IPS-18a (cell line): Measurements from ENCODE around the gene XXYLT1.

Experiments used
- H3K27ac ChIP-seq: one replicate; pipeline ENCODE4 v1.5.1; 2013; ENCODE audit warnings: low read length
- H3K27me3 ChIP-seq: one replicate; pipeline ENCODE4 v1.6.1; 2013; ENCODE audit warnings: mild to moderate bottlenecking, low read length; ENCODE audit not compliant: control insufficient read depth, insufficient read depth
- H3K36me3 ChIP-seq: one replicate; pipeline ENCODE4 v1.6.1; 2013; ENCODE audit warnings: low read depth, low read length; ENCODE audit not compliant: control insufficient read depth
- H3K4me1 ChIP-seq: one replicate; pipeline ENCODE4 v1.6.1; 2013; ENCODE audit warnings: low read depth, low read length; ENCODE audit not compliant: control insufficient read depth
- H3K4me3 ChIP-seq: one replicate; pipeline ENCODE4 v1.5.1; 2013; ENCODE audit warnings: low read length
- H3K9ac ChIP-seq: one replicate; pipeline ENCODE4 v1.6.1; 2013; ENCODE audit warnings: mild to moderate bottlenecking, low read length, moderate library complexity
- H3K9me3 ChIP-seq: one replicate; pipeline ENCODE4 v1.6.1; 2013; ENCODE audit warnings: low read depth, low read length; ENCODE audit not compliant: control insufficient read depth

Gene XXYLT1

DNA sequence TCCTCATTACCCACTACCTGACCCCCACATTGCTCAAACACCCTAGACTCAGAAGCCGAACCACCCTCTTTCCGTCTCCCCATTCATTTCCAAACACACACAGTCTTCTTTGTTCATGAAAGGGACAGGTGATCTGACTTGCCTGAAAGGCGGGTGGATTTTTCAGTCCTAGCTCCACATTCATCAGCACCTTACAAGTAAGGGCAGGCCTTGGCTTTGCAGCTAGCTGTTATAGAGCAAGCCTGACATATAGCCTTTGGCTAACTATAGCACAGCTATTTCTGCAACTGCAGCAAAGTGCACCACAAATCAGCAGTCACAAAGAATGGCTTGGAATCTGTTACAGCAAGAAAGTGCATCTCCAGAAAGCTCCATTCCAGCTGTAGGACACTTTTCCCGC, 139.8 kb downstream of the XXYLT1 start:
- no peak overlapping the region for H3K9ac ChIP-seq

DNA sequence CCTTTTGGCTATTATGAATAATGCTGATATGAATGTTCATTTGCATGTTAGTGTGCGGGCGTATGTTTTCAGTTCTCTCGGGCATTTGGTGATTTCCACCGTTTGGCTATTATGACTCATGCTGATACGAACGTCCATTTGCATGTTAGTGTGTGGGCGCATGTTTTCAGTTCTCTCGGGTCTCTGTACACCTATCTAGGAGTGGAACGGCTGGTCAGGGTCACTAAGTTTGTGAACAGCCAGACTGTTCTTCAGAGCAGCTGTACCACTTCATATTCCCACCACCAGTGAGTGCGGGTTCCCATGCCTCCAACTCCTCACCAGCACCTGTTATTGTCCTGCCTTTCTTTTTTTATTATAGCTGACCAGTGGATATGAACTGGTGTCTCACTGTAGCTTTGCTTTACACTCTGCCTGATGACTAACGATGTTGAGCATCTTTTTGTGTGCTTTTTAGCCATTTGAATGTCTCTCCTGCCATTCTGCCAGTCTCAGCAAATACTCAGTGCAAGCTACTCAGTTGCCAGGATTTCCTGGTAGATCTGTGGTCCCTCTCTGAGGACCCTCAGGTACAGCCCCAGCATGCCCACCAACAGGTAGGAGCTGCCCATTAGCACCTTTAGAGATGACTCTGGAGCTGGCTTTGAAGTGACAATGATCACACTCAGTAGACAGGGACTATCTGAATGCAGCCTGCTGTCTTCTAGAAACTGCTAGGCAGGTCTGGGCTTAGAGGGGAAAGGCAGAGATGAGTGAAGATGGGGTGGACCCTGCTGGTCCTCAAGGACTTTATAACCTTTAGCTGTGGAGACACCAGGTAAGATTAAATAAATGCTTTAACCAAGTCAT, 141.1 kb downstream of the XXYLT1 start:
- Histone ChIP-seq H3K9me3 (no peaks in the 10 kb centered on the region), H3K27ac (no peak overlapping the region), H3K4me1 (no peaks in the 10 kb centered on the region), H3K4me3 (no peak overlapping the region), H3K27me3 (no peaks in the 10 kb centered on the region), H3K36me3 (no peaks in the 10 kb centered on the region), H3K9ac (no peak overlapping the region)

More for the DNA sequence above, 139.8 kb downstream of the XXYLT1 start:
- Histone ChIP-seq H3K4me3 (no peak overlapping the region), H3K27ac (no peak overlapping the region), H3K27me3 (no peaks in the 10 kb centered on the region), H3K4me1 (no peaks in the 10 kb centered on the region), H3K9me3 (no peaks in the 10 kb centered on the region), H3K36me3 (no peaks in the 10 kb centered on the region)

DNA sequence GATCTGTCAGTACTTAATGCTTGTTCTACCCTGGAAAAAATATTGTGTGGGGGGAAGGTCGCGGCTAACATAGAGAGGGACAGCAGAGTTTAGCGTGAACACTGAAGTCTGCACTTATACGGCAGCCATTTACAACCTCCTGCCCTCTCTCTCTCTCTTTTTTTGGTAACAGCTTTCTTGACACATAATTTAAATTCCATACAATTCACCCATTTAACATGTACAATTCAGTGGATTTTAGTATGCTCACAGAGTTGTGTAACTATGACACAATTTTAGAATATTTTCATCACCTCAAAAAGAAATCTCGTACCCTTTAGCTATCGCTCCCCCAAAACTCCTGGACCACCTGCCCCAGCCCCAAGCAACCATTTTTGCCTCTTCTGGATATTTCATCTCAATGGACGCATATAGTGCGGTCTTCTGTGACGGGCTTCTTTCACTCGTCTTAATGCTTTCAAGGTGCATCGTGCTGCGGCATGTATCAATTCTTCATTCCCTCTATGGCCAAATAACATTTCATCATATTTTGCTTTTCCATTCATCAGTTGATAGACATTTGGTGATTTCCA, 141.8 kb downstream of the XXYLT1 start:
- Histone ChIP-seq H3K9ac (no peak overlapping the region), H3K4me1 (no peaks in the 10 kb centered on the region), H3K36me3 (no peaks in the 10 kb centered on the region), H3K27me3 (no peaks in the 10 kb centered on the region), H3K4me3 (no peak overlapping the region), H3K9me3 (no peaks in the 10 kb centered on the region), H3K27ac (no peak overlapping the region)

DNA sequence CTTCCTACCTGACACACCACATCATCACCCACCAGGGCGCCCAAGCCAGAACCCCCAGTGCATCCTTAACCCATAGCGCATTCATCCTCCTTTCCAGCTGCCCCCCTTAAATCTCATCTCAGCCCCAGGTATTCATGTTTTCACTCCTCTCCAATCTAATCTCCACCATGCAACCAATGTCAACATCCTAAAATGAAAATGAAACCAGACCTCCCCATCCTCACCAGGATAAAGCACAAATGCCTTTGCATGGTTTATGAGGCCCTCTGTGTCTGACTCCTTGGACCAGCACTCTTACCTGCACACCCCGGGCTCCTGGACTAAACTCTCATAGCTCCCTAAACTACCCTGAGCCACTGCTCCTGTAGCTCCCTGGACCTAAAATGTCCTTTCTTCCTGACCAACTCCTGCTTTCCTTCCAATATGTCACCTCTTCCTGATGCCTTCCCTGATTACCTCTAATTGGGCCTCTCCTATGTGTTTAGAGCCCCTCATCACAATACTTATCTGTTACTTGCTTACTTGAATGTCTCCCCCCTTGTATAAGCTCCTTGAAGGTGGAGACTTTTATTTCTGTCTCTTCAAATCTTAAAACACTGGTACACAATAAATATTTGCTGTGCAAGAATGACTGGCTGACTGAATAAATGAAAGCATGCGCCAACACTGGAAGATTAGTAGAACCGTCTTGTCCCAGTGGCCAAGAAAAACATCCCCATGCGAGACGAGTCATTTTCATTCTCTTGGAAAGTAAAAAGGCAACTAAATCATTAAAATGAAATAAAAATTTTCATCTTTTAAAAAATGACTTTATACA, 142.5 kb downstream of the XXYLT1 start:
- Histone ChIP-seq H3K9ac (no peak overlapping the region), H3K27ac (no peak overlapping the region), H3K36me3 (no peaks in the 10 kb centered on the region), H3K4me3 (no peak overlapping the region), H3K27me3 (no peaks in the 10 kb centered on the region), H3K4me1 (no peaks in the 10 kb centered on the region), H3K9me3 (no peaks in the 10 kb centered on the region)

DNA sequence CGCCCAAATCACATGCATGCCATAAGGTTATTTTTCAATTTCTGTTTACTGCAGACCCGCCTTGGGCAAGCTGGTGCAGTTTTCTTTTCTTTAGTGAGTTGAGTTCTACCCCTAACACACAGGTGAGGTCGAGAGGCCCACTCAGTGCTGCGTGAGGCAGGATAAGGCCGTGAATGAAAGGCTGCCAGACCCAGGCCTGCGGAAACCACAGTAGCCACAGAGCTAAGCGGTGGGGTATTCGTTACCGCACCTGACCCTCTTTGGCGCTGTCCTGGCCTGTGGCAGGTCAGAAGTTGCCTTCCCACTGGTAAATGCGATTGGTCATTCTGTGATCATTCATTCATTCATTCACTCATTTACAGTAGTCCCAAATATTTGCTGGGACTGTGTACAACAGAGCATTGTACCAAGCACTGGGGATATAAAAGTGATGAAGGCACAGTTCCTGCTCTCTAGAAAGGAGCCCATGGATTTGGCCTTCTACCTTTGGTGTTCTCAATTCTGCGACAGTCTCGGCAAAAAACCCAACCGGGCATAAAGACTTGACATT, 144.8 kb downstream of the XXYLT1 start:
- no peaks in the 10 kb centered on the region for H3K36me3 ChIP-seq
- no peaks in the 10 kb centered on the region for H3K4me1 ChIP-seq
- no peak overlapping the region for H3K9ac ChIP-seq
- H3K9me3 ChIP-seq = no peaks in the 10 kb centered on the region
- no peaks in the 10 kb centered on the region for H3K27me3 ChIP-seq
- no peak overlapping the region for H3K27ac ChIP-seq
- H3K4me3 ChIP-seq = no peak overlapping the region

DNA sequence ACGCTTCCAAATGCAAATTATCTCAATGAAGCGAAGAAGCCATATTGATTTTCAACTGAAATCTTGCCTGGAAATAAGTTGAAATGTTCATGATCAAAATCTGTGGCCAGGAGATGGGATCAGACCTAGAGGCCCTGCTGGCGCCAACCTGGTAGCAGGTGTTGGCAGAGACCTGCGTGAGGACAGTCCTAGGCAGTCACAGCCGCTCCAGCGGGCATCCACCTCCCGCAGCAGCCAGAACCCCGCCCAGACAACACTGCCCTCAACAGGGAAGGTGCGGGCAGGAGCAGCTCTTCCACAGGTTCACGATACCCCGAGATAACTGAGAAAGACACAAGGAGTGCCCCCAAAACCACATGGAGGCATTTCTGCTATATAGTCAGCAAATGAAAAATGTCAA, 145.3 kb downstream of the XXYLT1 start:
- no peak overlapping the region for H3K27ac ChIP-seq
- no peak overlapping the region for H3K9ac ChIP-seq
- no peak overlapping the region for H3K4me3 ChIP-seq

DNA sequence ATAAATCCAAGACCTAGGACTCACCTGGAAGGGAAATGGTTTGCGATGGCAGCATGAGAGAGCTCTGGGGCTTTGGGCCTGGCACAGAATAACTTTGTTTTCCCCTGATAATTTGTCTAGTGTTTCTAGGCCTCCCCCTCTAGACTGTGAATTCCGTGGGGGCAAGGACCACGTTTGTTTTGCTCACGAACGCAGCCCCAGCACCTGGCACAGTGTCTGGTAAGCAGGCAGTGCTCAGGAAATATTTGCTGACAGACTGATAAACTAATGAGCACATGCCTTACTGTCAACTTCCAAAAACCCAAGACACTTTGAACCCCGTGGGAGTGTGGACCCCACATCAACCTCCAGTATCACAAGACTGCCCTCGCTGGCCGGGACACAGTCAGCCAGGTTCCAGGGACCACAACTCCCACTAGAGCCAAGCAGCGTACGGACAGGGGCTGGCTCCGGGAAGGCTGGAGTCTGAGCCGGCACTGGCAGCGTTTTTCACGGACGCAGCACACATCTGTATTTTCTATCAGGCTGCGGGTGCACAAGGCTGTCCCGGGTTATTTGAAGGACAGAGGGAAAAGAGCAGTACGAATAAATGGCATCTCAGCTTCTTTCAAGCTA, 146.5 kb downstream of the XXYLT1 start:
- Histone ChIP-seq H3K27me3 (no peaks in the 10 kb centered on the region), H3K9me3 (no peaks in the 10 kb centered on the region), H3K9ac (no peak overlapping the region), H3K27ac (no peak overlapping the region), H3K4me3 (no peak overlapping the region), H3K4me1 (peaks cover 6% of the 10 kb centered on the region), H3K36me3 (no peaks in the 10 kb centered on the region)

More for the DNA sequence above, 145.3 kb downstream of the XXYLT1 start:
- Histone ChIP-seq H3K27me3 (no peaks in the 10 kb centered on the region), H3K36me3 (no peaks in the 10 kb centered on the region), H3K4me1 (peaks cover under 1% of the 10 kb centered on the region), H3K9me3 (no peaks in the 10 kb centered on the region)

DNA sequence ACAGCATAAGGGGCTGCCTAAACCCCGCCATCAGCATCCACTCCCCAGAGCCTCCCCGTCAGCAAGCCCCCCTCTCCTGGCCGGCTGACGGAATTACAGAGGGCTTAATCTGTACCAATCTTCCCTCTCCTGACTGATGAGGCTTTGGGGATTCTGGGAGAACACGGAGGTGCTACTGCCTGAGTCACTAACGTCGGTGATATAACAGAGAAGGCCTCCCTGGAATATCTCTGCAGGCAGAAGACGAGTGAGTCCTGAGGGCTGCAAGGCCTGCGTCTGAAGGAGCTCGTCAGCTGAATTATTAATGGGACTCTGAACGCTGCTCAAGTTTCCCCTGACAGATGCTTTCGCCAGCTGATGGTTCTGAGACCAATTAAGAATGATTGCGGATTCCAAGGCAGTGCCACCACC, 147.7 kb downstream of the XXYLT1 start:
- no peaks in the 10 kb centered on the region for H3K9me3 ChIP-seq
- no peak overlapping the region for H3K4me3 ChIP-seq
- no peak overlapping the region for H3K27ac ChIP-seq
- H3K36me3 ChIP-seq = no peaks in the 10 kb centered on the region
- no peak overlapping the region for H3K9ac ChIP-seq
- peaks cover 8% of the 10 kb centered on the region for H3K4me1 ChIP-seq
- H3K27me3 ChIP-seq = no peaks in the 10 kb centered on the region

DNA sequence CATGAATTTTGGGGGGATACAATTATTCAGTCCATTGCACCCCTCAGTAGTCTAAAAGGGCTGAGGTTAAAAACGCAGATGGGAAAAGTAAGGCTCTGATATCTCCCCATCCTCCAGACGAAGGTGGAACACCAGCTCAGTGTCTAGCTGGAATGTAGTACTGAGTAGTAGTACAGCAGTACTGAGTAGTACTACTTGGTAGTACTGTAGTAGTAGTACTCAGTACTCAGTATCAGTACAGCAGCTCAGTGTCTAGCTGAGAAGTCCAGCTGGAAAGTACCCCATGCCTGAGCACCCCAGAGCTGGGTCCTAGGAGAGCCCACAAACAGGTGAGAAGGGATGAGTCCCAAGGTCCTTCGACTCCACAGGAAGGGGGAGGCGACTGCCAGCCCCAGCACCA, 148.7 kb downstream of the XXYLT1 start:
- Histone ChIP-seq H3K27me3 (no peaks in the 10 kb centered on the region), H3K4me3 (no peak overlapping the region), H3K9ac (no peak overlapping the region), H3K4me1 (peaks cover 16% of the 10 kb centered on the region), H3K36me3 (no peaks in the 10 kb centered on the region), H3K27ac (no peak overlapping the region), H3K9me3 (no peaks in the 10 kb centered on the region)

DNA sequence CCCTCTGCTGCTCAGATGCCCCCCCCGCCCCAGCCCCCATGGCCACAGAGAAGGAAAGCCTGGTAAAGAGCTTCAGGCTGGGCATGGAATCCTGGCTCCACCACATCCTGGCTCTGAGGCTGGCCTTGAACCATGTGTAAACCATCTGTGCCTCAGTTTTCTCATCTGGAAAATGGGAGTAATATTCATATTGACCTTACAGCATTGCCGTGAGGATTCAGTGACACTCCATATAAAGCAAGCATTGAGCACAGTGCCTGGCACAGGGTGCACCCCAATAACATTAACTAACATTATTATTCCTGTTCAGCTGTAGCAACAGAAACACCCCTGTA, 150.7 kb downstream of the XXYLT1 start:
- Histone ChIP-seq H3K27me3 (no peaks in the 10 kb centered on the region), H3K4me1 (peaks cover 16% of the 10 kb centered on the region), H3K9ac (no peak overlapping the region), H3K27ac (no peak overlapping the region), H3K9me3 (no peaks in the 10 kb centered on the region), H3K36me3 (no peaks in the 10 kb centered on the region), H3K4me3 (no peak overlapping the region)
